Type B pancreatic cell (in vitro differentiated cells): ENCODE data around the gene CTSA. TPM values are rescaled to one million over a fixed set of nuclear protein-coding genes. Genes with fewer than 3 reads are reported as not detected.
A peak's percentile ranks its signal among the peaks of the same experiment; 100 is the strongest.
"Not testable (repeated sequence)": the region's sequence is repeated elsewhere in the genome, so short reads cannot be mapped to it uniquely, and the experiment has no call there.

Experiments
- DNase-seq: peaks from one replicate; pipeline ENCODE4 v3.0.0; 2021; ENCODE audit warnings: mixed read lengths; ENCODE audit not compliant: unreplicated experiment; ENCODE audit errors: extremely low spot score
- H3K27ac Mint-ChIP-seq: 2 replicates; pipeline ENCODE4 v1.8.0; 2021; ENCODE audit warnings: mild to moderate bottlenecking, mixed read lengths
- H3K27me3 Mint-ChIP-seq: 2 replicates; pipeline ENCODE4 v1.8.0; 2021; ENCODE audit warnings: mixed read lengths
- H3K36me3 Mint-ChIP-seq: 2 replicates; pipeline ENCODE4 v1.8.0; 2021; ENCODE audit warnings: mixed read lengths
- H3K4me1 Mint-ChIP-seq: one replicate; pipeline ENCODE4 v1.8.0; 2021; ENCODE audit warnings: mixed read lengths; ENCODE audit not compliant: unreplicated experiment
- H3K4me3 Mint-ChIP-seq: 2 replicates; pipeline ENCODE4 v1.8.0; 2021; ENCODE audit warnings: mild to moderate bottlenecking, mixed read lengths
- H3K9me3 Mint-ChIP-seq: 2 replicates; pipeline ENCODE4 v1.8.0; 2021; ENCODE audit warnings: mixed read lengths
- CTCF ChIP-seq: fragments of 200-600 bp; sonication (generic); conservative IDR thresholded peaks from 2 replicates; pipeline ENCODE4 v1.5.0; 2021; ENCODE audit warnings: antibody characterized with exemption, mild to moderate bottlenecking
- total RNA-seq: library from RNA; stranded (reverse); gene quantifications from 2 replicates; pipeline ENCODE4 v1.2.1, GENCODE V29; 2021; ENCODE audit warnings: low replicate concordance

CTSA gene
- total RNA-seq, 1 donor from 2014 or later, result 142 TPM

DNA sequence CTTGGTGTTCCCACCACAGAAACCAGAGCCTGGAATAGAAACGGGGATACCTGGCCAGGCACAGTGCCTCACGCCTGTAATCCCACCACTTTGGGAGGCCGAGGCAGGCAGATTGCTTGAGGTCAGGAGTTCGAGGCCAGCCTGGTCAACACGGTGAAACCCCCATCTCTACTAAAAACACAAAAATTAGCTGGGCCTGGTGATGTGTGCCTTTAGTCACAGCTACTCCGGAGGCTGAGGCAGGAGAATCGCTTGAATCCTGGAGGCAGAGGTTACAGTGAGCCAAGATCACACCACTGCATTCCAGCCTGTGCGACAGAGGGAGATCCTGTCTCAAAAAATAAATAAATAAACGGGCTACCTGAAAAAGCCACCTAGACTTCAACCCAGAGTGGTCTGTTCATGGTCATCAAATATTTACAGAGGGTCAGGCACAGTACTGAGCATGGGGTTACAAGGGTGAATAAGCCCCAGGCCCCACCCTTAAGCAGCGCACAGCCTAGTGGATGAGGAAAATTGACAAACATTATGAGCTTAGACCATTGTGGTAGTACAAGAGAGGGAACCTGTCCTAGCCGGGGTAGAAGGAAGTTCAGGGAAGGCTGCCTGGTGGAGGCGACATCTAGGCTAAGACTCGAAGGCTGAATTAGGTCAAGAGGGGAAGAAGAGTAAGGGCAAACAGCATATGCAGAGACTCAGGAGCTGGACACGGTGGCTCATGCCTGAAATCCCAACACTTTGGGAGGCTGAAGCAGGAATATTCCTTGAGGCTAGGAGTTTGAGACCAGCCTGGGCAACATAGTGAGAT lies 36.1 kb downstream of the CTSA start:
- Mint-ChIP-seq H3K27me3 (no peaks in the 10 kb centered on the region), H3K36me3 (no peaks in the 10 kb centered on the region), H3K27ac (peak overlapping the region; percentile 27), H3K4me1 (peaks cover 11% of the 10 kb centered on the region), H3K9me3 (no peaks in the 10 kb centered on the region), H3K4me3 (no peak overlapping the region)
- no peak for TF ChIP-seq CTCF
- no peak for DNase-seq

DNA sequence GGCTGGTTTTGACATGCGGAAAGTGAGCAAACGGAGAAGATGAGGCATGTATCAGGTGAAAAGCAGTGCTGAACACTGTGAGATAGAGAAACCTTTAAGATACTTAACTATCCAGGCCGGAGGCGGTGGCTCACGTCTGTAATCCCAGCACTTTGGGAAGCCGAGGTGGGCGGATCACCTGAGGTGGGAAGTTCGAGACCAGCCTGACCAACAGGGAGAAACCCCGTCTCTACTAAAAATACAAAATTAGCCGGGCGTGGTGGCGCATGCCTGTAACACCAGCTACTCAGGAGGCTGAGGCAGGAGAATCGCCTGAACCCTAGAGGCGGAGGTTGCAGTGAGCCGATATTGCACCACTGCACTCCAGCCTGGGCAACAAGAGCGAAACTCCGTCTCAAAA lies 40.5 kb downstream of the CTSA start:
- not testable (repeated sequence) for DNase-seq, H3K4me1 Mint-ChIP-seq, H3K27ac Mint-ChIP-seq, H3K36me3 Mint-ChIP-seq, H3K4me3 Mint-ChIP-seq, H3K27me3 Mint-ChIP-seq, H3K9me3 Mint-ChIP-seq

- H3K27ac Mint-ChIP-seq, result peak overlapping the region; percentile 90
- peak; percentile 42 for TF ChIP-seq CTCF
- no peak for DNase-seq
- H3K36me3 Mint-ChIP-seq, result peaks cover 8% of the 10 kb centered on the region
- peaks cover 8% of the 10 kb centered on the region for H3K4me1 Mint-ChIP-seq
- no peaks in the 10 kb centered on the region for H3K9me3 Mint-ChIP-seq
- H3K27me3 Mint-ChIP-seq, result no peaks in the 10 kb centered on the region
- H3K4me3 Mint-ChIP-seq, result peak overlapping the region; percentile 97
These were observed 42.3 kb downstream of the CTSA start for GRCh38 chr20:45933266-45934045.

GRCh38 chr20:45934046-45934585 lies 43.0 kb downstream of the CTSA start:
- no peak for TF ChIP-seq CTCF
- Mint-ChIP-seq H3K27ac (peak overlapping the region; percentile 90), H3K9me3 (no peaks in the 10 kb centered on the region), H3K27me3 (no peaks in the 10 kb centered on the region), H3K36me3 (peaks cover 10% of the 10 kb centered on the region), H3K4me1 (peaks cover 8% of the 10 kb centered on the region), H3K4me3 (peak overlapping the region; percentile 97)
- DNase-seq, result no peak

GRCh38 chr20:45934586-45935415 lies 43.7 kb downstream of the CTSA start, which contains the start of gene PCIF1:
TSS of gene PCIF1 (plus strand) at chr20:45934683. CDS start at chr20:45939000, 4,317 bp downstream.
- H3K27me3 Mint-ChIP-seq, result no peaks in the 10 kb centered on the region
- H3K9me3 Mint-ChIP-seq, result no peaks in the 10 kb centered on the region
- peaks cover 15% of the 10 kb centered on the region for H3K36me3 Mint-ChIP-seq
- peaks cover 8% of the 10 kb centered on the region for H3K4me1 Mint-ChIP-seq
- peak; percentile 99 for DNase-seq
- H3K27ac Mint-ChIP-seq, result peak within 1 kb of the TSS; percentile 90
- H3K4me3 Mint-ChIP-seq, result peak within 1 kb of the TSS; percentile 97
- no peak for TF ChIP-seq CTCF
